ENCODE data around the gene PGS1.

Gene PGS1

DNA sequence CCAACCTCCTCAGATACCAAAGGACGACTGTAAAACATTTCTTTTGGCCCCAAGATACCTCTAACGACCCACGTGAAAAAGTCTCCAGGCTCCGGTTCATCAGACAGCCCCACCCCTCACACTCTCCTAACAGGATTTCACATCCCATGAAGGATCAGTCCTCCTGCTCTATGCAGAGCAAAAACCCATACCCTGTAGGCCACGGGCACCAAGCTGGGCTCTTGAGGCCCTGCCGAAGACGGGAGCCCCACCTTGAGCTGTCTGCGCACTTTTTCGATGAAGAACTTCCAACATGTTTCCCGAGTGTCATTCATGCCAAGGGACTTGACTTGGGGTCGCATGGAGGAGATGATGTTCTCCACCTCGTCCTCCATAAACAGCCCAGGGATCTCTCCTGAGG lies 89.9 kb downstream of the PGS1 start:
- intact Hi-C loops (cut with DNase I; ENCODE audit: low total_unique reads): no loop called here
- DNase-seq: no peak
- Histone ChIP-seq H3K4me1 (no peaks in the 10 kb centered on the region), H3K9me3 (no peaks in the 10 kb centered on the region), H3K27ac (no peak overlapping the region), H3K4me3 (no peak overlapping the region), H3K27me3 (peaks cover 0 to 16% of the 10 kb centered on the region in 2 donors), H3K36me3 (no peaks in the 10 kb centered on the region)
- TF ChIP-seq, protein P1, sequence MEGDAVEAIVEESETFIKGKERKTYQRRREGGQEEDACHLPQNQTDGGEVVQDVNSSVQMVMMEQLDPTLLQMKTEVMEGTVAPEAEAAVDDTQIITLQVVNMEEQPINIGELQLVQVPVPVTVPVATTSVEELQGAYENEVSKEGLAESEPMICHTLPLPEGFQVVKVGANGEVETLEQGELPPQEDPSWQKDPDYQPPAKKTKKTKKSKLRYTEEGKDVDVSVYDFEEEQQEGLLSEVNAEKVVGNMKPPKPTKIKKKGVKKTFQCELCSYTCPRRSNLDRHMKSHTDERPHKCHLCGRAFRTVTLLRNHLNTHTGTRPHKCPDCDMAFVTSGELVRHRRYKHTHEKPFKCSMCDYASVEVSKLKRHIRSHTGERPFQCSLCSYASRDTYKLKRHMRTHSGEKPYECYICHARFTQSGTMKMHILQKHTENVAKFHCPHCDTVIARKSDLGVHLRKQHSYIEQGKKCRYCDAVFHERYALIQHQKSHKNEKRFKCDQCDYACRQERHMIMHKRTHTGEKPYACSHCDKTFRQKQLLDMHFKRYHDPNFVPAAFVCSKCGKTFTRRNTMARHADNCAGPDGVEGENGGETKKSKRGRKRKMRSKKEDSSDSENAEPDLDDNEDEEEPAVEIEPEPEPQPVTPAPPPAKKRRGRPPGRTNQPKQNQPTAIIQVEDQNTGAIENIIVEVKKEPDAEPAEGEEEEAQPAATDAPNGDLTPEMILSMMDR (IDR thresholded peaks at IDR 0.05): no peak

DNA sequence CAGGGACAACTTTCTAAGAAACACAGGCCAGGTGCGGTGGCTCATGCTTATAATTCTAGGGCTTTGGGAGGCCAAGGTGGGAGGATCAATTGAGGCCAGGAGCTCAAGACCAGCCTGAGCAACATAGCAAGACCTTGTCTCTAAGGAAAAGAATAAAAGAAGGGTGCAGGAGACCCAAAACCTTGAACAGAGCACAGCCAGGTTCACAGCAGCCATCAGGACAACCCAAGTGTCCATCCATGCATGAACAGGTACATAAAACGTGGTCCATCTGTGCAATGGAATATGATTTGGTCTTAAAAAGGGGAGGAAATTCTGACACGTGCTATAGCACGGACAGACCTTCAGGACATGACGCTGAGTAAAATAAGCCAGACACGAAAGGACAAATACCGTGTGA lies 91.0 kb downstream of the PGS1 start:
- Histone ChIP-seq H3K9me3 (no peaks in the 10 kb centered on the region), H3K27ac (no peak overlapping the region), H3K4me1 (no peaks in the 10 kb centered on the region), H3K4me3 (no peak overlapping the region), H3K36me3 (no peaks in the 10 kb centered on the region), H3K27me3 (peaks cover 0 to 23% of the 10 kb centered on the region in 2 donors)
- intact Hi-C loops (cut with DNase I; ENCODE audit: low total_unique reads): no loop called here
- TF ChIP-seq, protein P1 (IDR thresholded peaks at IDR 0.05): no peak
- DNase-seq: no peak

DNA sequence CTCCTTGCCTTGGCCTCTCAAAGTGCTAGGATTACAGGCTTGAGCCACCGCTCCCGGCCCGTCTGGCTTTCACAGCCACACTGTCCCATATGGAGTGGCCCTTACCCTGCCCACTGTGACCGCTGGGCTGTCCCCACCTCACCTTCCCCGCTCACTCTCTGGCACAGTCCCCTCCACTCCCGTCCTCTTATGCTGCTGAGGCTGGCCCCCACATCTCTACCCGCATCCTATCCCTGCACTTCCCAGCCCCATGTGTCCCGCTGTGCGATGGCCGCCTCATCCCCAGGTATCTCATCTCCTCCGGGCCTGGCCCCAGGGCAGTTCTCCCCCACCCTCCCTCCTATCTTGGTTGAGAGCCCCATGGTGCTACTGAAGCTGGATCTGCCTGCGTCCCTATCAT lies 93.2 kb downstream of the PGS1 start:
- TF ChIP-seq, protein P1 (IDR thresholded peaks at IDR 0.05): no peak

DNA sequence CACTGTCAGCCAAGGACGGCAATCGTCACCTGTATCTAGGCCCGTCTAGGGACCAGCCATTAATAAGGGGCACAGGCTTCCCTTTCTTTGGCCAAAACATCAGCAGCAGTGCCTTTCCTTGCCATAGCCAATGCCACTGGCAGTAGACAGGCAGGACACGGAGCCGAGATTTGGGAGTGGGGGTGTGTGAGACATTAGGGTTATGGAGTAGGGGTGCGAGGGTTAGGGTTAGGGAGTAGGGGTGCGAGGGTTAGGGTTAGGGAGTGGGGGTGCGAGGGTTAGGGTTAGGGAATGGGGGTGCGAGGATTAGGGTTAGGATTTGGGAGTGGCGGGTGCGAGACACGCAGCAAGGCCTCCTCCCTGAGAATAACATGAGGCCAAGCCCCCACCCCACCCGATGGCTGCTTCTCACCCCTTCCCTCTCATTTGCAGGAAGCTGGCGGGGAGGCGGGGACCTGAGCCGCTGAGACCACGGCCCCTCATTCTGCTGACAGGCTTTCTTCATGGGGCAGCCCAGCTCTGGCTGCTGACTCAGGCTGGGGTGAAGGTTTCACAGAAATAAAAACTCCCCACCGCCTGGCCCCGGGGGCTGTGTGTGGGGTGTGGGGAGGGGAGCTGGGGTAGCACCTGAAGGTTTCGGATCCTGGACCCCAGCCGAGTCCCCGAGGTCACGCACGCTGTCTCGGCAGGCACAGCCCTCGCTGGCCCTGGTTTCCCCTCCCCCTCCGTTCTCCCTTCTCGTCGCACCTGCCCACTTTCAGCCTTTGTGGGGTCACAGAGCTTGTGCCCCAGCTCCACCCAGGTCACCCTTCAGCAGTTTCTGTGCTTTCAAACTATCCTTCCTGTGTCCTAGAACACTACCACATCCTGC lies 93.8 kb downstream of the PGS1 start:
- DNase-seq: no peak
- Histone ChIP-seq H3K27ac (no peak overlapping the region), H3K36me3 (no peaks in the 10 kb centered on the region), H3K4me1 (no peaks in the 10 kb centered on the region), H3K9me3 (no peaks in the 10 kb centered on the region), H3K27me3 (peaks cover 0 to 41% of the 10 kb centered on the region in 2 donors), H3K4me3 (no peak overlapping the region)
- intact Hi-C loops (cut with DNase I; ENCODE audit: low total_unique reads): no loop called here
- TF ChIP-seq, protein P1 (IDR thresholded peaks at IDR 0.05): no peak

More for the DNA sequence above, 93.2 kb downstream of the PGS1 start:
- intact Hi-C loops (cut with DNase I; ENCODE audit: low total_unique reads): no loop called here
- no peak overlapping the region for H3K4me3 ChIP-seq
- peaks cover 0 to 40% of the 10 kb centered on the region in 2 donors for H3K27me3 ChIP-seq
- H3K9me3 ChIP-seq: no peaks in the 10 kb centered on the region
- H3K4me1 ChIP-seq: no peaks in the 10 kb centered on the region
- no peaks in the 10 kb centered on the region for H3K36me3 ChIP-seq
- no peak overlapping the region for H3K27ac ChIP-seq
- no peak for DNase-seq

DNA sequence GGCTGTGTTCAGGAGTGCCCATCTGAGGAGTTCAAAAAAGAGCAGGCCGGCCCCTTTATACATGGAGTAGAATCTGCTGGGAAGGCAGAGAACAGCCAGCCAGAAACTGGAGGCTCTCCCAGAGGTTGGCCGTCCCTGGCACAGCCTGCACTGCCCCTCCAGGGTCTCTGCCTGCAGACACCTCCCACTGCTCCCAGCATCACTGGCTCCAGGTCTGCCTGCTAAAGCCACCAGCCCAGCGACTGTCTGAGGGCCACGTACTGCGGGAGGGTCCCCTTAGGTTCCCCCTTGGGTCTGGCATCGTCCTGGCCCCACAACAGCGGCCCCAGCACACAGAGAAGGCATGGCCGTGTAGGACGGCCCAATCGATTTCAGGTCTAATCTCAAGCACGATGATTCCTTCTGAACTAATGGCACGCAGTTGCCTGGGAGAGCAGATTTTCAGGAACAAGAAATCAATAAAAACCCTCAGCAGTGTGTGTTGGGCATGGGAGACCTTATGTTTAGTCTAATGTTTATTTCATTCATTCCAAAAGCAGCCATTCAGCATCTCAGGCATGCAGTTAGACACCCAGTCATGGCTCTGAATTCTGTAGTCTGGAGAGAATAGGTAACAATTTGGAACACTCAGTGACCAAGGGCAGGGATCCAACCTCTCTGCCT lies 95.6 kb downstream of the PGS1 start:
- intact Hi-C loops (cut with DNase I; ENCODE audit: low total_unique reads): no loop called here
- Histone ChIP-seq H3K4me3 (no peak overlapping the region), H3K36me3 (no peaks in the 10 kb centered on the region), H3K27ac (no peak overlapping the region), H3K9me3 (no peaks in the 10 kb centered on the region), H3K27me3 (peaks cover 0 to 41% of the 10 kb centered on the region in 2 donors), H3K4me1 (no peaks in the 10 kb centered on the region)
- TF ChIP-seq, protein P1 (IDR thresholded peaks at IDR 0.05): no peak
- DNase-seq: no peak
